HuH-7 (cell line): Measurements from ENCODE around the gene RLF.

Experiments
- DNase-seq: peaks from one replicate; pipeline ENCODE4 v3.0.0; 2011; ENCODE audit warnings: low spot score

RLF gene

DNA sequence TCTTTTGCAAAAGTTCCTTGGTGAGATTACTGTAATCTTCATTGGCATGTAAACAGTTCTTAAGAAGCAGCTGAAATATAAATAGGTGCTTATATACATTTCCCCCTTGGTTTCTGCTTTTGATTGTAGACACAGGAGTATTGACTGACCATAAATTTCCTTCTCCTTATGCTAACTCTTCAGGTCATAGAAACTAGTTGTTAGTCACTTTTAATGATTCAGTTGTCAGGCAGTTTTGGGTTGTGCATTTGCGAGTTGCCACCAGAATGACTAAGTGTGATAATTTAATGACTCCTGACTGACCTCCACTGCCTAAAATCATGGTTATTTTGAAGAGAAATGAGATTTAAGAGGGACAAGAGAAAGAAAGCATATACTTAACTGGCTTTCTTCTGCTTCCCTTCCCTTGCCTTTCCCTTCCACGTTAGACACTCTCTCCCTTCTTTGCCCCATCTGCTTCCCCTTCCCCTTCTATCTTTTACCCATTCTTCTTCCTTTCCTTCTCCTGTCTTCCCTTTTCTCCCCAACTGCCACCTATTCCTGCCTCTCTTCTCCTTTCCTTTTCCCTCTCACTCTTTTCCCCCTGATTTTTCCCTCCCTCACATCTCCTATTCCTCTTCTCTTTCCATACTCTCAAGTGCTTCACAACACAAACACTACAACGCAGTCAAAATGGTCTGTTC lies 109.1 kb downstream of the RLF start:
- DNase-seq, result no peak

DNA sequence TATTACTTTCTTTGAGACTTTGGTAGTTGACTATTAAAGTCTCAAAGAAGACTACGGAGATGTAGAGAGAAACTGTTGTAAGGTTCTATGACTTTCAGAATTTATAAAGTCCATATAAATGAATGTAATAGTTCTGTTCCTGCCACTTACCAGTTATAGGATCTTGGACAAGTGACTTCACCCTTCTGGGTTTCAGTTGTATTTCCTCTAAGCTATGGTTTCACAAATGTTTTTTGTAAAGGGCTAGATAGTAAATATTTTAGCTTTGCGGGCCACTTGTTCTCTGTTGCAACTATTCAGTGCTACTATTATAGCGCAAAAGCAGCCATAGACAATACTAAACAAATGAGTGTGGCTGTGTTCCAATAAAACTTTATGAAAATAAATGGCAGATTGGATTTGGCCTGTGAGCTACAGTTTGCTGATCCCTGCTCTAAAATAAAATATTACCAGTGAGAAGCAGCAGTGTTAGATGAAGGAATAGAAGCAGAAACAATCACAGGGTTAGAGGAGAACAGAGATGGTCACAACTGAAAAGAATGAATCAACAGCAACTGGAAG lies 111.5 kb downstream of the RLF start:
- DNase-seq, result no peak

DNA sequence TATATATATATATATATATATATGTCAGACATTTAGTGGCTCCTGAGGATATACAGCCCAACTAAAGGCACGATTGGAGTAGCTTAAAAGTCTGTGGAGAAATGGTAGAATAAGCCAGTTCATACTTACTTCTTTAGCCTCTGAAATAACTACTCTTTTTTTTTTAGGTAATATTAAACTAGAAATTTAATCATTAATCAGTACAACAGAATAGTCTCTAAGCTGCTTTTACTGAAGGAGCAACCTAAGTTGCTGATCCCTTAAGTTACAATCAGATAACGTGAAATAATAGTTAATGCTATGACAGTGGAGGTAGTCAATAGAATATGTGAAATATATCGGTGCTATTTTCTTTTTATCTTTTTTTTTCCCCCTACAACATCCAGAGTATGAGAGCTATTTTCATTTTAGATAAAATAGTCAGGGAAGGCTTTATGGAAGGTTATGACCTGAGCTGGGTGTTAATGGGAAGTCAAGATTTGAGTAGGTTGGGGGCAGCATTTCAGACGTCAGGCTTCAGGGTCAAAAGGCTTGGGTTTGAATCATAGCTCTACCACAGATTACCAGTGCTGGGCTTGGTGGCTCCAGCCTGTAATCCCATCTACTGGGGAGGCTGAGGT lies 112.5 kb downstream of the RLF start:
- no peak for DNase-seq

DNA sequence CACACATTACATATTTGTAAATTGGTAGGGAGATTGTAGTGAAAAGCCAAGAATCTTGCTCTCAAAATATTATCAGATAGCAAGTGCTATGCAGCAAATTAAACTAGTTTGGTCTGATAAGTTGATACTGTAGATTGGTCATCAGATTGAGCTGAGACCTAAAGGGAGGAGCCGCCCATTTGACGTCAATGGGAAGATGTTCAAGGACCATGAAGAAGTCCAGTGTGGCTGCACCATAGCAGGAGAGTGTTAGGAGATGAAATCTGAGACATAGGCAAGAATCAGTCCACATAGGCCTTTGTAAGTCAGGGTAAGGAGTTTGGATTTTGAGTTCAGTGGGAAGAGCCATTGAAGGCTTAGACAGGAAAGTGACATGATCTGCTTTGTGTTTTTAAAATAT lies 113.1 kb downstream of the RLF start:
- no peak for DNase-seq

DNA sequence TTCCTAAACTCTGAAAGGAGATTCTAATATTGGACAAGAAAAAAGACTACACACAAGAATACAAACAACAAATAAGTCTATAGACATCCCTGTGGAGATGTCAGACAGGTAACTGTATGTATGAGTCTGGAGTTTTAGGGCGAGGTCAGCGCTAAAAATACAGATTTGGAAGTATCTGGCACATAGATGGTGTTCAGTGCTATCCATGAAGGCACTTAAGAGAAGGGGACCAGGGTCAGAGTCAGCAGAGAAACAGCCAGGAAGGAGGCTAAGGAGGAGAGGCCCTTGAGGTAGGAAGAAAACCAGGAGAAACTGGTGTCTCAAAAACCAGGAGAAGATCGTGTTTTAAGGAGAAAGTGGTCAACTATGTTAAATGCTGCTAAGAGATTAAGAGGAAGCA lies 114.9 kb downstream of the RLF start:
- no peak for DNase-seq

DNA sequence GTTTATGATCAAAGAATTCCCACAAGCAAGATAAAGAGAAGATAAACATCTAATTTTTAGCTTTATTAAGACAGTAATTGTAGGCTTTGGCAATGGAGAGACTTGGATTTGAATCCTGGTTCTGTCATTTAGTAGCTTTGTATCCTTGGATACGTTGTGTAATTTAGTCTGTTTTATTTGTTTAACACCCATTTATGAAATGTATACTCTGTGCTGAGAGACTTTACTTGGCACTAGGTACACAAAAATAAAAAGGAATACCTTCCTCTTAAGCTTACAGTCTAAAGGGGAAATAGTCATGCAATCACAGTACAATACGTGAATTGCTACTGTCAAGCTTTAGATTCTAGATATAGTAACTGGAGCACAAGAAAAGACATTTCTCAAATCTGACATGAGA lies 120.7 kb downstream of the RLF start:
- DNase-seq, result no peak
